ENCODE data around the gene GALNT4.

The GALNT4 gene

DNA sequence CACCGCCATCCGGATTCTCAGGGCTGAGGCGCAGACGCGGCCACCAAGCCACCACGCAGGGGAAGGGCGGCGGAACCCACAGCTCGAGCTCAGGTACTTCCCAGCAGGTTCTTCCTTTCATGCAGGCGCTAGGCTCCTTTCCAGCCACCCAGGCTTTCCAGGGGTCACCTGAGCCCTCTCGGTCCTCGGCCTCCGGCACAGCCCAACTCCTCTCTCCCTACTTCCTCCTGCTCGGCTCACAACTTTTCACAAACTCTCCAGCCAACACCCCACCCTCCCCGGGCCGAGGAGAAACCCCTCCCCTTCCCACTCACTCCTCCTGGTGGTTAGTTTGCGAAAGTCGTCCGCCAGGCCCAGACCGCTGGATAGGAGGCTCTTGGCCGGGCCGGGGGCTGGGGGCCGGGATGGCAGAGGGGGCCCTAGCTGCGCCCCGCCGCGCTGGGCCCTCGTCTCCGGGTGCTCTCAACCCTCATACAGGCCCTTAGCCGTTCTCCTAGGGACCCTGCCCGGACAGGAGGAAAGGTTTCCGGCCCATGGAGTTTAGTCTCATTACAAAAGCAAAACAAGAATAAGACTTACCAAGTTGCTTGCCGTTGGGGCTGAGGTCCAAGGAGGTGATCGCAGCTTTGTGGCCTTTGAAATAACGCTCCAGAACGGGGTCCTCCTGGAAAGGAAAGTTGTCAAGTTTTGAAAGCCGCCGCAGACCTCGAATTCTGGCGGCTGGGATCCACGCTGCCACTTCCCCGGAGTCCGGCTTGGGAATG, at the start of gene GALNT4:
Gene GALNT4, minus strand, starts transcription at position 256 of the 764 bp plus-strand sequence. Its CDS starts 247 bp downstream, at position 9.
- DNase-seq (ENCODE audit: low read depth in 2 of 2): peak; percentile 57 to 62

DNA sequence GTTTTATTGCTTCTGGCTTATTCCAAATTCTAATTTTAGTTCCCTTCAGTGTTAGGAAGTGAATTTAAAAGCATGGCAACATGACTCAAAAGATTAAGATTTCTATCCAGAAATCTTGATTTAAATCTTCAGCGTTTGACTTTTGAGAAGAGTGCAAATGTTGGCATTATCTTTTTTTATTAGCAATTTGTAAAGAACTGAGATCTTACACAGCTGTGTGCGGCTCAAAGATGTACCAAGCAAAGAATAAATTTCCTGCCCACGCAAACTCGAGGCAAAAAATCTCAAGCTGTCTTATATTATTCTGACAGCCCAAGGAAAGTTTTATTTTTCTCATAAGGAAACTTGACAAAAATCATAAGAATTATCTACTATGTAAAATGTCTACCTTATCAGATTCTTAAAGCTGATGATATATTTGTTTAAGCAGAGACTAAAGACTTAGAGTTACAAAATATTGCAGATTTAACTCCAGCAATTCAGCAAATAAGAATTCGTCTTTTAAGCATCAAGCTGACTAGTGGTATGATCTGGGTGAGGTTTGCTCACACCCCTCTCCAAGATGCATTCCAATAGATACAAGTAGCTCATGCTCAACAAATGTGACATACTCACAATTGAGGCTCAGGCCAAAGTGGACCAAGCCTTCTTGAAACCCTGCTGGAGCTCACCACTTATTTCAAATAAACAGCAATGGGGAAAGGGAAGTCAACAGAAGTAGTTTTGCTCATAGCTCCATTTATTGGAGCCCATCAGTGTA, 48.6 kb upstream of the GALNT4 start:
- DNase-seq (ENCODE audit: low read depth in 2 of 2): no peak

DNA sequence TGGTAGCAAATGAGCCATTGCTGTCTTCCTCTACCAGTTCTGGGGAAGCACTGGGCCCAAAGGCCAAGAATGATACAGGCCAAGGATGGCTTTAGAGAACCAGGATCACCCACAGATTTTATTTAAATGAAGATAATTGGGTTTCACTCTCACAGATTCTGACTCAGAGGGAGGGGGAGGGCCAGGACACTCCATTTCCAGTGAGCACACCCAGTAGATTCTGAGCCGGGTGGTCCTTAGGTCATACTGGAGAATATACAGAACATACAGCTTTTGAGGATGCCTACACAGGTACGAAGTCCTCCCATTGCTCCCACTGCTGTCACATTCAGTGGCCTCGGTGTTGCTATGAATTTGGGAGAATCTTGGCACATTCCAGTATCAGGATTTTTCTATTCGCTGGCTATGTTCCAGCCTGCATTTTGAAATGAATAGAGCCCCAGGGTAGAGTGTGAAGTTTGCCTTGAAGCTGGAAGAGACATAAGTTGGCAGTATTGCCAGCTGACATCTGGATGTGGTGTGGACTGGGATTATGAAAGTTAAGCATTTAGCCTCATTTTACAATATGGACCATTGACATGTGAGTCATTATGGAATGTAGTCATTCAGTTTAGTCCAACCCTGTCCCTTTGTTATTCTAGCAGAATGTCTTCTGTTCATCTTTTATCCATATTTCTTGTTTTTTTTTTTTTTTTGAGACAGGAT, 47.0 kb upstream of the GALNT4 start:
- no peak for DNase-seq (ENCODE audit: low read depth in 2 of 2)

DNA sequence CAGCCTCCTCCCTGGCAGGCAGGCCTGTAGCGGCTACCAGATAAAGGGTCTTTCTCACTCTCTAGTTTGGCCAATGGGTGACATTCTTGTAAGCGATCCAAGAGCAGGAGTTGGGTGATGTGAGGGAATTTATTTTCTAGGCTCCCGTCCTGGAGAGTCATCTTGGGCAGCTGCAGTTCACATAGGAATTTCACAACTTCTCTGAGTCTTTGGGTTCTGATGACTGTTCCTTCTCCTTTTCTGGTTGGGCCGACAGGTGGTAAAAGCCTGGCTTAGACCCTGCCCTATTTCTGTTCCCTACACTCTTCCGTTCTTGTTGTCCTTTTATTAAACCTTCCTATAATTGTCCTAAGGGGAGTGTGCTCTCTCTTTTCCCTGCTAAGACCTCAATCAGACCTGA, 43.9 kb upstream of the GALNT4 start:
- no peak for DNase-seq (ENCODE audit: low read depth in 2 of 2)

DNA sequence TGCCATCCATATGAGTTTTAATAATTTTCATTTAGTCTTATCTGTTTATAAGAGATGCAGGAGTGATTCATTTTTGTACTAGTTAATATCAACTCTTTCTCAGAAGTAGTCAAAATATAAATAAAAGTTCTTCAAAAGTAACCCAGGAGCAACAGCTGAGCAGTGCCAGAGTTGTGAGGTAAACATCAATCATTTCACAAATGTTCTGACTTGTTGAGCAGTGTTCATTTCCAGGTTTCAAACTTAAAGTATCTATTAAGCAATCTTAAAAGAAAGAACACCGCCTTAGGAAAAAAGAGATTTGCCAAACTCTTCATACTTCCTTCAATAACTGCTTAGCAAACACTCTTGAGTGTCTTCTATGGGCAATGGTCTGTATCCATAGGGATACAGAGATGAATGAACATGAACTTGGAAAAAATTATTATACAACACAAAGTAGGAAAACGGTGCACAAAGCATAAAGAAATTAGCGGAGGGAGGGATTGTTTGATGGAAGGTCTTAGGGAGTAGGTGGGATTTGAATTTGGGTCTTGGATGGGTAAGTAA, 43.2 kb upstream of the GALNT4 start:
- DNase-seq (ENCODE audit: low read depth in 2 of 2): no peak

DNA sequence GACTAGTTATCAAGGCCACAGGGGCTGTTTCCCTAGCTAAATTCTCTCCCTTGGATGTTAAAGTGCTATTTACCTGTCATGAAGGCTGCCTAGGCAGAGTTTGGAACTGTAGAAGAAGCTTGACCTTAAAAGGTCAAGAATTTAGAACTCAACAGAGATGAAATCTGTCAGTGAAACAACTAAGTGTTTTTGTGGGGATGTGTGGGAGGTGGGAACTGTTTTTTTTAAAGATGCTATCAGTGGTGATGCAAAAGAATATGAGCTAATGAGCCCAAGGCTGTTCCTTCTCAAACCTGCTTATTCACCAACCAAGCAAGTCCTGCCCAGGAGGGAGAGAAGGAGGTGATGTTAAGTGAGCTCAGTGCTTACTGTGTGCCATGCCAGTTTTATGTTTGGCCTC, 42.0 kb upstream of the GALNT4 start:
- DNase-seq (ENCODE audit: low read depth in 2 of 2): no peak

DNA sequence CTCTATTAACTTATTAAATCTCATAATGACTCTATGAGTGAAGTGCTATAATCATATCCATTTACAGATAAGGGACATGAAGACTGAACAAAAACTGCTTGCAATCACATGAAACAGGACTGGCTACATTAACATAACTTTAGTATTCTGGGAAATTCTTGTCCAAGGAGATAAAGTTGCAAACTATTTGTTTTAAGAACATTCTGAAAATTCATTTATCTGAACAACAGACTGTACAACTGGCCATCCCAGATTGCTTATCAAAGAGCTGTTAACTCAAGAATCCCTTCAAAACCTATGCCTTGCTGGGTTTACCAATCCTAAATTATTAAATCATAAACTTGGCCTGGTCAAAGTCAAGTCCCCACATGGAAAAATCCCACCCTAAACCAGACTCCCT, 40.4 kb upstream of the GALNT4 start:
- no peak for DNase-seq (ENCODE audit: low read depth in 2 of 2)

DNA sequence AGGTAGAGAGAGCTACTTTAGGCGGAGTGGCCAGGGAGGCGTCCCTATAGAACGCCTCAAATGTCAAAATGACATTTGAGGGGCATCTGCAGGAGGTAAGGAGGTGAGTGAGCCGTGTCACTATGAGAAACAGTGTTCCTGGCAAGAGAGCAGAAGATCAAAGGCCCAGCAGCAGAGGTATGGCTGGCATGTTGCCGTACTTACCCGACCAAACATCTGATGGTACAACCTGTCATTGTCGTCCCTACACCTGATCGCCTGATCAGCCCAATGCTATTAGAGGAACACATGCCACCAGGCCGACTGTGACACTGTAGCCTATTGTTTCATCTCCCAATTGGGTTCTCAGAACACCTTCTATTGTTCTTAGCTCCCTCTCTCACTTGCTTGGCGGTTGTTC, 35.2 kb upstream of the GALNT4 start:
- no peak for DNase-seq (ENCODE audit: low read depth in 2 of 2)

DNA sequence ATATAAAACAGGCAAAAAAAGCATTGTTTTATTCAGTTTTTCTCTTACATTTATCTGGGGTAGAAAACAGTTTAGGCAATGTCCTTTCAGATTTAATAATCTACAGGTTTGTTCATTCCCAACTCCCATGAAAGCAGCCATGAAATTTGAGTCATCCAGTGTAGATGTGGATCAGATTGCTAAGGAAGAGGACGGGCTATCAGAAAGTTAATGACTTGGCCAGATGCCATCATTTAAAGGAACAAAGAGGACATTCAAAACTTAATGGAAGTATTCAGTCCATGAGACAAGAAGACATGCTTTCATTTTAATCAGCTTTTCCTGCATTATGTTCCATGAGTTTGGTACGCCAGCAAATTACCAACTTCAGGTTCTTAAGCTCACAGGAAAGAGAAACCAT, 32.4 kb upstream of the GALNT4 start:
- no peak for DNase-seq (ENCODE audit: low read depth in 2 of 2)

DNA sequence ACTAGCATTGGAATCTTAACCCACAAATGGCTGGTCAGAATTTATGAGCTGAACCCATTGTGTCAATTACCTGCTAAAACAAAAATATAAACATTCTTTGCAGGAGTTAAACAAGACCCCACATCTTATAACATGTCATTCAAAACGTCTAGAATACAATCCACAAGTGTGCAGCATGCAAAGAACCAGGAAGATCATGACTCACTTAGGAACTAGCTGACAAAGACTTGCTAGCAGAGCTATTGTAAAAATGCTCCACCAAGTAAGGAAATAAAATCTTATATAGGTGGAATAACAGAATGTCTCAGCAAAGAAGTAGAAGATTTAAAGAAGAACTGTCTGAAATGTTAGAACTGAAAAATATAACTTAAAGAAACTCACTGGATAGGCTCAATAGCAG, 27.8 kb upstream of the GALNT4 start:
- DNase-seq (ENCODE audit: low read depth in 2 of 2): no peak

DNA sequence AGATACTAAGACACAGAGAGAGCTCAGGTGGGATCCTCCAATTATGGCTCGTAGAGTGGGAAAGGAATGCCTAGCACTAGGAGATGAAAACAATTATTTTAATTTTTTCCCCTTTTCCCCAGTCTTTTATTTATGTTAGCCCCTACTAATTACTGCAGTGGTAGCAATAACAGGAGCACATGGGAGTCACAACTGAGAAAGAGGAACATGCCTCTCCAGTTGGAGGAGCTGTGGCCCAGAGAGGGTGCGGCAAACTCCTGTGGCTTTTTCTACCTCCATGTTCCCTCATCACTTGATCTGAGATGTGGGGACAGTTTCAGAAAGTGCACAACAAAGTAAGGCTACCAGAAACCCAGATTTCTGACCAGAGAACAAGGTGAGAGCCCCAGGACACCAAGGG, 27.2 kb upstream of the GALNT4 start:
- DNase-seq (ENCODE audit: low read depth in 2 of 2): no peak

DNA sequence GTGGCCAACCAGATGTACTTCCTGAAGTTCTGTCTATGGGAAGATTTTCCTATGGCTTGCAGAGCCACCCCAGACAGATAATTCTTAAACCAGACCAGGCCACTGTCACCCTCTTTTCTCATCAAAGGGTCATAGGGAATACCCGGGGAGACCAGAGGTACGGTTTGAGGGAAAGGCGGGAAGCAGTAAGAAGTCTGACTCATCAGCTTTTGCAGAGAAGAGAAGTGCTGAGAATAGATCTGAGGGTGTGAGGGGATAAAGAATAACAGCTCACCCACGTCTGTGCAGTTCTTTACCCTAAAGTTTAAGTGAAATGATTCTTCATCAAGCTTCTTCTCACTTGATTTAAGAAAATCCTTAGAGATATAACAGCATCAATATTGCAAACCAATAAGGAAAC, 22.5 kb upstream of the GALNT4 start:
- DNase-seq (ENCODE audit: low read depth in 2 of 2): no peak

DNA sequence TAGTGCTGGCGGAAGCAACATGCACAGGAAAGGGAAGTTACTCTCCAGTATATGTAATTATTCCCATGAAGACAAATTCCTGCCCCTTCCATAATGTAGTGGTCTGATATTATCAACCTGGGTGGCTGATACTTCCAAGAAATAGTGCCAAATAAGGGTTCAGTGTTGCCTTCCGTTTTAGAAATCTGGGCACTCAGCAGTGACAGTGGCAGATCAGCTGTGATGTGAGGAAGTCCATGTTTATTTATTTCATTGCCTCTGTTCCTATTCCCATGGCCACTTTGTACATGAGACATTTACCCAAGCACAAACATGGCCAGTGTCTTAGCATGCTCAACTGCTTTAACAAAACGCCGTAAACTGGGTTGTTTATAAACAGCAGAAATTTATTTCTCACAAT, 21.6 kb upstream of the GALNT4 start:
- no peak for DNase-seq (ENCODE audit: low read depth in 2 of 2)

DNA sequence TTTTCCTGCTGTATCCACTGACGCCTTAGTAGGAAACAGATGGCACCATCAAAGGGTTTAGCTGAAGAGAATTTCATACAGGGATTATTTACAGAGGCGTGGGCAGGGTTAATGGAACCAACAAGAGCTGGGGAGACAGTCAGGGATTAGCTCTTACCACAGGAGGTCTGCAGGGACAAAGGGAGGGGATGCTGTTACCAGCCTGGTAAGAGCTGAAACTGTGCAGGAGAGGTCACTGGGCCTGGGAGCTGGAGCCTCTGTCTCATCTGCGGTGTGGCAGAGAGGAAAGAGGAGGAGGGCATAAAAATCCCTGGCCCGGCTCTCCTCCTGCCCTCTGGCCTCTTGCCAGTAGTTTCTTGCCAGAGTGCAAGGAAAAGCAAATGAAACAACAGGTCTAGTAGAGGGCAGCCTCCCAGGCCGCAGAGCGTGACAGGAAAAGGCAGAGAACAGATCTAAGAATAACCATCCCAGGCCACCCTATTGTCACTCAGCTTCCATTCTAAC, 20.1 kb upstream of the GALNT4 start:
- no peak for DNase-seq (ENCODE audit: low read depth in 2 of 2)

DNA sequence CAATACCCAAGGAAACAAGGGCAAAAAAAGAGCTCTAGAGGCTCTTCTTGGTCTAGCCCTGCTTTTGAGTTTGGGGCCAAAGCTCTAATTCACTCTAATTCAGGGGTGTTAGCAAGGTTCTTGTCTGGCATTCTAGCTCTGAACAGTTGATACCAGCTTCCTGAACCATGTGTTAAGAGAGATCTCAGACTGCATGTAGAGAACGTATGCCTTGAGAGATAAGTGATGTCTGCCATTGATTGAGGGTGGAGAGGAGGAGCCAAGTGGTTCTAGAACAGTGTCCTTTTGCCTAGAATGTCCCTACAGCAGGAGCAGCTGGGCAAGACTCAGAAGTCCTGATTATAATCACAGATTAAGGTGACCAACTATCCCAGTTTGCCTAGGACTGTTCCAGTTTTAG, 19.4 kb upstream of the GALNT4 start:
- DNase-seq (ENCODE audit: low read depth in 2 of 2): no peak

DNA sequence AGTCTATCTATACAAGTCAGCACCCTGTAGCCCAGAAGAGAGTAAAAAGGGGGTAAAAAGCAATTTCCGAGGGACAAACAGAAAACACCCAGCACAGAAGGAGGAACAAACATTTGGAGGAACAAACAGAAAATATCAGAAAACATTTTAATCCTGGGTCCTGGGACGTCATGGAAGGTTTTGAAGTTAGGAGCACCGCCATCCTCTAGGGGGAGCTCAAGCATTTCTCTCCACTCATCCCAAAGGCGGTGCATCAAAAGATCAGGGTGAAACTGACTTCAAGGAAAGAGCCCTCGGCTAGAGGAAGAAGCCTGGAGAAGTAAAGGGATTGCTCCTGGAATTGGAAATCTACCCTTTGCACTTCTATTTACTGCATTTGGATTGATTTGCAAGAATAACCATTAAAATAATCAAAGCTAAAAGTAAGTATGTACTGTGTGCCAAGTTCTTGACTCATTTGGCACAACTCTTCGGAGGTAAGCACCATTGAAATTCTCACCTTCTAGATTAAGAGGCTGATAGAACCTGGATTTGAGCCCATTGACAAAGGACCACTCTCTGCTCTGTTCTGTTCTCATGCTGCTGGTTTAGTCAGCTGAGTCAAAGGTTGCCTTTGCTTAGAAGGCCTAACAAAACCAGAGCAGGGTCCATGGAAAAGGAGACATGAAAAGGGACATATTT, 18.5 kb upstream of the GALNT4 start:
- DNase-seq (ENCODE audit: low read depth in 2 of 2): peak; percentile 27 to 53

DNA sequence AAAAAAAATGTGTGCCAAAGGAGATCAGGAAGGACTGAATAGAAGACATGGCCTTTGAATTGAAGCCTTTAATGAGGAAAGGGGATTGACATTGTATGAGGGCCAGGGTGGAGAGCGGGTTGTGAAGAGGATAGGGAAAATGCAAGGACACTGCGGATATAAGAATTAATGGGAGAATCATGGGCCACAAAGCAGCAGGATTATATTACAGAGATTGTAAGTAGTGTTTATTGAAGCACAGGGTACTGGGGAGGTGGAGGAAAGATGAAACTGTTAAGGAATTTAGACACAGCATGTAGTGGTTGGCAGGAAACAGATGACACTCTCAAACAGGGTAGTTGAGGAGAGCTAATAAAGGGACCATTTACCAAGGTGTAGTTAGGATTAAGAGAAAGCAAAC, 17.6 kb upstream of the GALNT4 start:
- no peak for DNase-seq (ENCODE audit: low read depth in 2 of 2)

DNA sequence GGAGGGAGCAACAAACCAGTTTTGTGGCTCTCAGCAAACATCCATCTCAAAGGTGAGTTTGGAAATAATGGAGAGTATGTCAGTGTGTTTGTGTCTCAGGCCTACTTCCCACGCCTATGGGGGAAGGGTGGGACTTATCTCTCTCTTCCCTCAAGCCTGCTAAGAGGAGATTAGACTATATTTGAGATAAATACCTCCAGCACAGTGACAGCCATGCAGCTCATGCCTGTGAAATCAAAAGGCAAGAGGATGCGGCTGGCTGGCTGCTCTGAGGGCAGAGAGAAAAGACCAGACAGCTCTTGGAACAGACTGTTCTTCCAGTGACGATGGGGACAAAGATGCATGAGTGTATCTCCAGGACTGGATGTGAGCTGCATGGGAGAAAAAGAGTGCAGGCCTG, 16.0 kb upstream of the GALNT4 start:
- DNase-seq (ENCODE audit: low read depth in 2 of 2): no peak

DNA sequence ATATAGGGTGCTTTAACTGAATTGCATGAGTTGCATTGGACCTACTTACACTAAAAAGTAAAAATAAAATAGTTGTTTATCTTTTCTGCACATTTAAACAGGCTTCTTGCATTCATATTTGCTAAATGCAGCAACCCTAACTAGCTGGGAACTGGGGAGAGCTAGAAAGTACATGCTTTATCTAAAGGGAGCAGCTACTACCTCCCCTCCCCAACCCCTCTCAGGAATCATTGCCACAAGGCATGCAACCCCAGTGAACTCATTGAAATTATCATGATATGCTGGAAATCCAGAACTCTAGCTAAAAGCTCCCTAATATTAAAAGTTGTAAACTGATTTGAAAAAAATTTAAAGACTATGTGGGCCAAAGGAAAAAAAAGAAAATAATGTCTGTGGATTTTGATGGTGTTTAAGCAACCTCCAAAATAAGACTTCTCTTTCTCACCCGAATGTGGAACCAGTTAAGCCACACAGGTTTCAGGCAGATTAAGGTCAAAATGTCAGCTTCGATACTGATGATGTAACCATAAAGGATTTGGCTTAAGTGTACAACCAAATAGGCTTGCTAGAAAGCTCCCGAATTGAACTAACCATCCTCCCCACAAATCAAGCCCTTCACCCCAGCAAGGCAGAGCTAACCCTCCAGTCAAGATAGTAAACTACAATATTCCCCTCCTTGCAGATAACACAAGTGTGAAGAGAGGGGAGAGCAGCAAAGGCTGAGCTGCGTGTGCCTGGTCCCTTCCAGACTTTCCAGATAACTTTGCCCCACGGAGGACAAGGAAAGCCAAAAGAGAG, 15.0 kb upstream of the GALNT4 start:
- no peak for DNase-seq (ENCODE audit: low read depth in 2 of 2)

DNA sequence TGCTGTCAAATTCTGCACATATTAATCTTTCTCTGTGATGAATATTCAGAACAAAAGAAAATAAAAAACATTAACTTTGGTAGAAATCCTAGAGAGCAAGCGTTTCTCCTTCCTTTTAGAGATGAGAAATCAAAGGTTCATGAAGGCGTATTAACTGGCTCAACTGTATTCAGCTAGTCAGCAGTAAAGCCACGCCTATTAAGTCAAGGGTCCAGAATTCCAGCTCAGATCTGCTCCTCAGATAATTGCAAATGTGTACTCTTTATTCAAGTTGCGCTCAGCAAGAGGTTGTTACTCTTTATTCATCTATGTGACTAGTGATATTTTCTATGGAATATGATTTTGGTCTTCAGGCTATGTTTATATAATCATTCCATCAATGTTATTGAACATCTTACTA, 14.3 kb upstream of the GALNT4 start:
- no peak for DNase-seq (ENCODE audit: low read depth in 2 of 2)

DNA sequence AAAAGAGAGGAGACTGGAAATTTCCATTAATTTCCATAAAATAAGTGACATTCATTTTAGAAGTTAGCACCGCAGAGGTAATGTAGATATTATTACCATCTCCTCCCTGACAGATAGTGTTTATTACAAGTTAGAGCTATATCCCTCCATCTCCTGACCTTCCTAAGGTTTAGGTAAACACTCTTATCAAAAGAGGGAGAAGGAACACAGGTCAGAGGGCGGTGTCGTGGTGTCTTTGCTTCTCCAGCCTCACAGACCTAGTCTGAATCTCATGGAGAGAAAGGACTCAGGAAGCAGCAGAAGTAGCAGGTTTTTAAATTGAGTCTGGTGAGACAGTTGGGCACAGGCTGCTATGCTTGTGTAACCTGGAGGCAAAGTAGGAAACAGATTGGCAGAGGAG, 12.8 kb upstream of the GALNT4 start:
- DNase-seq (ENCODE audit: low read depth in 2 of 2): no peak

All from stimulated activated CD4-positive, alpha-beta T cell treated with anti-CD3 and anti-CD28 coated beads, Interleukin-1b, Interleukin-23, amount 100 ng/mL, for 4 hours (primary cell).